CD4-positive, alpha-beta T cell treated with Interleukin-2 at 100 ng/mL for 4 hours (primary cell): ENCODE measurements around the gene LUC7L.

ENCODE experiments used
- DNase-seq: peaks from one replicate; pipeline ENCODE4 v3.0.0-alpha.2; 2020; ENCODE audit warnings: low spot score

The LUC7L gene

GRCh38 chr16:142405-142967 is 86.8 kb downstream of the LUC7L start:
- no peak for DNase-seq

- no peak for DNase-seq
These were observed 88.9 kb downstream of the LUC7L start for GRCh38 chr16:140175-140857.
